K562 (cell line): ENCODE data around the gene LSS. TPM values are rescaled to one million over a fixed set of nuclear protein-coding genes. Genes with fewer than 3 reads are reported as not detected.

ENCODE experiments used
- CGGBP1 ChIP-seq: fragments of 250-450 bp; sonication (Bioruptor Pico); IDR thresholded peaks from 2 replicates; pipeline ENCODE4 v1.9.0; 2021; ENCODE audit warnings: mild to moderate bottlenecking
- ETV1 ChIP-seq: fragments of 450-650 bp; conservative IDR thresholded peaks from 2 replicates; pipeline ENCODE4 v1.6.1; 2016; ENCODE audit warnings: missing genetic modification characterization, control low read depth, low read depth, missing compliant biosample characterization
- ETV6 ChIP-seq, 3 experiments: fragments of 150-350 bp in 1 of 3; sonication (generic) in 1 of 3; formaldehyde crosslinking in 1 of 3; IDR thresholded peaks; 2 replicates each; pipeline versions ENCODE4 v1.6.1 to v1.8.0; 2014 to 2022; ENCODE audit warnings: borderline replicate concordance in 2 of 3, low read depth in 2 of 3, antibody characterized with exemption in 1 of 3, low read length in 1 of 3, mild to moderate bottlenecking in 1 of 3, missing genetic modification reagents in 1 of 3
- EZH2 ChIP-seq: IDR thresholded peaks from 2 replicates; pipeline ENCODE4 v1.6.1; 2012; ENCODE audit warnings: low read depth, mild to moderate bottlenecking, inconsistent platforms, low read length, borderline replicate concordance
- GABPB1 ChIP-seq: sonication (generic); formaldehyde crosslinking; IDR thresholded peaks from 2 replicates; pipeline ENCODE4 v1.8.0; 2022; ENCODE audit warnings: mild to moderate bottlenecking, missing genetic modification reagents
- GTF3C2 ChIP-seq: IDR thresholded peaks from 3 replicates; pipeline ENCODE4 v1.6.1; 2011; ENCODE audit warnings: borderline replicate concordance, mild to moderate bottlenecking, moderate library complexity; ENCODE audit not compliant: insufficient read length; ENCODE audit errors: extremely low read depth
- JUNB ChIP-seq: fragments of 450-650 bp; formaldehyde crosslinking; conservative IDR thresholded peaks from 2 replicates; pipeline ENCODE4 v1.4.0; 2020; ENCODE audit warnings: mild to moderate bottlenecking
- MLX ChIP-seq, 2 experiments: fragments of 450-650 bp in 1 of 2; sonication (generic) in 1 of 2; formaldehyde crosslinking; conservative IDR thresholded peaks; 2 replicates each; pipeline versions ENCODE4 v1.4.0 to v1.8.1; 2020 to 2022; ENCODE audit warnings: mild to moderate bottlenecking in 1 of 2, missing genetic modification reagents in 1 of 2
- NR2F6 ChIP-seq: fragments of 450-650 bp; formaldehyde crosslinking; IDR thresholded peaks from 2 replicates; pipeline ENCODE4 v1.4.0; 2020; ENCODE audit warnings: mild to moderate bottlenecking
- POLR2H ChIP-seq: IDR thresholded peaks from 2 replicates; pipeline ENCODE4 v1.6.1; 2016; ENCODE audit warnings: missing genetic modification characterization, low read depth, mild to moderate bottlenecking, control low read depth, missing compliant biosample characterization, moderate library complexity
- POU5F1 ChIP-seq: fragments of 150-350 bp; IDR thresholded peaks from 2 replicates; pipeline ENCODE4 v1.6.1; 2014; ENCODE audit warnings: borderline replicate concordance, low read length, low read depth, mild to moderate bottlenecking; ENCODE audit not compliant: partially characterized antibody
- PREB ChIP-seq: sonication (generic); formaldehyde crosslinking; IDR thresholded peaks from 2 replicates; pipeline ENCODE4 v1.8.1; 2023; ENCODE audit warnings: mild to moderate bottlenecking, missing genetic modification reagents
- RUNX1 ChIP-seq: sonication (generic); IDR thresholded peaks from 2 replicates; pipeline ENCODE4 v1.6.1; 2016; ENCODE audit warnings: antibody characterized with exemption, low read depth
- SUPT5H ChIP-seq: fragments of 450-650 bp; IDR thresholded peaks from 2 replicates; pipeline ENCODE4 v1.6.1; 2016
- TCF7L2 ChIP-seq: fragments of 150-350 bp; IDR thresholded peaks from 2 replicates; pipeline ENCODE4 v1.6.1; 2016; ENCODE audit warnings: low read depth, mild to moderate bottlenecking, low read length, moderate library complexity
- ZNF184 ChIP-seq: sonication (generic); formaldehyde crosslinking; IDR thresholded peaks from 2 replicates; pipeline ENCODE4 v1.5.0; 2020; ENCODE audit warnings: missing genetic modification reagents
- ZNF197 ChIP-seq: fragments of 200-800 bp; sonication (Bioruptor generic); IDR thresholded peaks from 2 replicates; pipeline ENCODE4 v1.6.1; 2016; ENCODE audit warnings: low read depth, missing genetic modification characterization, missing compliant biosample characterization
- ZSCAN32 ChIP-seq: fragments of 450-650 bp; formaldehyde crosslinking; IDR thresholded peaks from 2 replicates; pipeline ENCODE4 v1.4.0; 2020; ENCODE audit warnings: mild to moderate bottlenecking, moderate library complexity
- polyA plus RNA-seq, 8 experiments: library from polyadenylated mRNA; depleted of rRNA in 4 of 8; stranded (reverse) in 5 of 8; unstranded in 3 of 8; fragments of >200 nt; fragmentation: Nextera tagmentation in 2 of 8; fragmentation: Illumina TruSeq in 1 of 8; extraction: Ambion mirVana in 2 of 8; extraction: Trizol in 1 of 8; gene quantifications; 2 replicates each; pipeline versions ENCODE4 v1.2.1 to v1.2.3, GENCODE V29; 2011 to 2014; ENCODE audit warnings: inconsistent platforms in 1 of 8, missing spikeins in 1 of 8
- total RNA-seq, 7 experiments: library from RNA; depleted of rRNA in 6 of 7; stranded (reverse); fragments of >200 nt in 6 of 7; fragmentation: Illumina TruSeq in 2 of 7; extraction: Trizol in 2 of 7; gene quantifications; 2 replicates each; pipeline versions ENCODE4 v1.2.1 to v1.2.3, GENCODE V29; 2011 to 2021; ENCODE audit warnings: low replicate concordance in 1 of 7
- TF ChIP-seq, protein P1 (sequence below): sonication (generic); formaldehyde crosslinking; IDR thresholded peaks from 2 replicates; pipeline ENCODE4 v1.8.1; 2023; ENCODE audit warnings: mild to moderate bottlenecking, missing genetic modification reagents

The LSS gene
- total and polyA plus RNA-seq, 9 of the 15 experiments (the other 6 are each of a cell fraction or from before 2014, with no cell fraction given): 2.2 to 89.5 (median 37.4) TPM

GRCh38 chr21:46184625-46185555 is 43.7 kb downstream of the LSS start (continued):
- TF ChIP-seq JUNB (CRISPR knock-in tag) (no peak; the same call in 1 of the 2 replicates), POU5F1 (no peak), POLR2H (tag) (peak; percentile 57), MLX (CRISPR knock-in tag; conservative IDR thresholded peaks at IDR 0.05) (no peak), GABPB1 (CRISPR knock-in tag) (peak; percentile 56), TCF7L2 (no peak), SUPT5H (peak; percentile 41; the same call in 1 of the 2 replicates), ZSCAN32 (no peak), RUNX1 (no peak), ETV6 (IDR thresholded peaks at IDR 0.05; ENCODE audit: borderline replicate concordance in 1 of 2, low read depth in 2 of 2, low read length in 1 of 2) (no peak), ETV6 (CRISPR knock-in tag; IDR thresholded peaks at IDR 0.05; ENCODE audit: borderline replicate concordance) (no peak), ETV1 (peak; percentile 27; the same call in 1 of the 2 replicates), PREB (no peak; the same call in 1 of the 2 replicates), GTF3C2 (no peak), ZNF184 (no peak), NR2F6 (no peak), ZNF197 (CRISPR knock-in tag) (no peak), CGGBP1 (no peak), EZH2 (no peak)
- TF ChIP-seq, protein P1, sequence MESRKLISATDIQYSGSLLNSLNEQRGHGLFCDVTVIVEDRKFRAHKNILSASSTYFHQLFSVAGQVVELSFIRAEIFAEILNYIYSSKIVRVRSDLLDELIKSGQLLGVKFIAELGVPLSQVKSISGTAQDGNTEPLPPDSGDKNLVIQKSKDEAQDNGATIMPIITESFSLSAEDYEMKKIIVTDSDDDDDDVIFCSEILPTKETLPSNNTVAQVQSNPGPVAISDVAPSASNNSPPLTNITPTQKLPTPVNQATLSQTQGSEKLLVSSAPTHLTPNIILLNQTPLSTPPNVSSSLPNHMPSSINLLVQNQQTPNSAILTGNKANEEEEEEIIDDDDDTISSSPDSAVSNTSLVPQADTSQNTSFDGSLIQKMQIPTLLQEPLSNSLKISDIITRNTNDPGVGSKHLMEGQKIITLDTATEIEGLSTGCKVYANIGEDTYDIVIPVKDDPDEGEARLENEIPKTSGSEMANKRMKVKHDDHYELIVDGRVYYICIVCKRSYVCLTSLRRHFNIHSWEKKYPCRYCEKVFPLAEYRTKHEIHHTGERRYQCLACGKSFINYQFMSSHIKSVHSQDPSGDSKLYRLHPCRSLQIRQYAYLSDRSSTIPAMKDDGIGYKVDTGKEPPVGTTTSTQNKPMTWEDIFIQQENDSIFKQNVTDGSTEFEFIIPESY (CRISPR knock-in tag): no peak
